Measurements from ENCODE around the gene MRPL39.

MRPL39 gene

DNA sequence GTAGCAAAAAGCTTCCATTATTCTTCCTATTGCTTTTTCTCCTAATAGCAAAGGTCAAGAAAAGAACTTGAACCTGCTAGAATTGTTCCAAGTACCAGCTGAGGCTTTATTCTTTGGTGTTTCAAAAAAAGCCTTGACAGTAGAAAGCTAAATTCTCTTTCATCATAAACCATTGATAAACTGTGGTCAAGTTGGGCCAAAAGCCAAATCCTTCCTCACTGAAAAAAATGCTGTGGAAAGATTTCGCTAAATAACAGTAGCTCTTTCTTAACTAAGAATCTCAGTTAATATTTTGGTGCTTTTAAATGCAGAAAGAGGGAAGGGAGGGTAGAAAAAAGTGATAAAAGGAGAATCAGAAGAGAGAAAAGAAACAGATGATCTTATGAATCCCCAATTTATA is 17.8 kb upstream of the MRPL39 start:
- Histone ChIP-seq H3K79me1 (ENCODE audit: low read length) (no peaks in the 10 kb centered on the region), H4K12ac (ENCODE audit: low read depth, low read length) (no peak overlapping the region), H3K9me3 (ENCODE audit: insufficient read depth, low read depth, low read length) (no peaks in the 10 kb centered on the region), H3K9ac (ENCODE audit: low read length) (no peak overlapping the region), H3K4me2 (ENCODE audit: low read length) (no peak overlapping the region), H3K27ac (ENCODE audit: low read depth, low read length) (no peak overlapping the region), H3K27me3 (ENCODE audit: insufficient read depth, low read length) (no peaks in the 10 kb centered on the region), H4K91ac (ENCODE audit: low read depth, low read length) (no peak overlapping the region), H2BK12ac (ENCODE audit: low read length) (no peak overlapping the region), H3K4ac (ENCODE audit: low read depth, low read length) (no peak overlapping the region), H3K23ac (ENCODE audit: low read length) (no peak overlapping the region), H3K4me1 (ENCODE audit: control insufficient read depth in 1 of 2, insufficient read depth in 2 of 2, low read length in 2 of 2) (no peaks in the 10 kb centered on the region), H3K36me3 (ENCODE audit: control insufficient read depth in 1 of 2, insufficient read depth in 2 of 2, low read length in 2 of 2) (no peaks in the 10 kb centered on the region), H3K79me2 (ENCODE audit: control insufficient read depth, insufficient read depth, low read length, poor library complexity) (no peaks in the 10 kb centered on the region), H2BK120ac (ENCODE audit: insufficient read depth, low read length, poor library complexity) (no peak overlapping the region), H4K8ac (ENCODE audit: low read depth, low read length) (no peak overlapping the region), H3K14ac (ENCODE audit: low read length) (no peak overlapping the region), H2BK5ac (ENCODE audit: low read depth, low read length, poor library complexity) (no peak overlapping the region), H2AFZ (ENCODE audit: insufficient read depth, low read length, poor library complexity) (no peak overlapping the region), H3K18ac (ENCODE audit: low read length) (no peak overlapping the region), H3K4me3 (ENCODE audit: low read depth, low read length) (no peak overlapping the region), H2AK5ac (ENCODE audit: low read length) (no peak overlapping the region)
- WGBS (ENCODE audit: extremely low coverage, insufficient coverage, insufficient read length), result no CpG with 5 or more reads among the region's 1 CpG
- DNase-seq, result no peak

DNA sequence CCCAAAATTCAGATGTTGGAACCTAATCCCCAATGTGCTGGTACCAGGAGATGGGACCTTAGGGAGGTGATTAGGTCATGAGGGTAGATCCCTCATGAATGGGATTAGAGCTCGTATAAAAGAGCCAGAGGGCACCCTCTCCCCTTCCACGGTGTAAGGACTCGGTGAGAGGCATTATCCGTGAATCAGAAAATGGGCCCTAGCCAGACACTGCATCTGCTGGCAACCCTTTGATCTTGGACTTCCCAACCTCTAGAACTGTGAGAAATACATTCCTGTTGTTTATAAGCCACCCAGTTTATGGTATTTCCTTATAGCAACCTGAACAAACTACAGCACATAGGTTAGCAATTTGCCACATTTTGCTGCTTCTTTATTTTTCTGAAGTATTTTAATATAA is 17.2 kb upstream of the MRPL39 start:
- Histone ChIP-seq H3K4me3 (ENCODE audit: low read depth, low read length) (no peak overlapping the region), H4K12ac (ENCODE audit: low read depth, low read length) (no peak overlapping the region), H4K91ac (ENCODE audit: low read depth, low read length) (no peak overlapping the region), H2AFZ (ENCODE audit: insufficient read depth, low read length, poor library complexity) (no peak overlapping the region), H2AK5ac (ENCODE audit: low read length) (no peak overlapping the region), H3K27me3 (ENCODE audit: insufficient read depth, low read length) (no peaks in the 10 kb centered on the region), H3K79me1 (ENCODE audit: low read length) (no peaks in the 10 kb centered on the region), H3K27ac (ENCODE audit: low read depth, low read length) (no peak overlapping the region), H3K36me3 (ENCODE audit: control insufficient read depth in 1 of 2, insufficient read depth in 2 of 2, low read length in 2 of 2) (no peaks in the 10 kb centered on the region), H3K4me1 (ENCODE audit: control insufficient read depth in 1 of 2, insufficient read depth in 2 of 2, low read length in 2 of 2) (no peaks in the 10 kb centered on the region), H3K79me2 (ENCODE audit: control insufficient read depth, insufficient read depth, low read length, poor library complexity) (no peaks in the 10 kb centered on the region), H3K9me3 (ENCODE audit: insufficient read depth, low read depth, low read length) (no peaks in the 10 kb centered on the region), H3K9ac (ENCODE audit: low read length) (no peak overlapping the region), H3K4me2 (ENCODE audit: low read length) (no peak overlapping the region), H2BK5ac (ENCODE audit: low read depth, low read length, poor library complexity) (no peak overlapping the region), H3K4ac (ENCODE audit: low read depth, low read length) (no peak overlapping the region), H3K18ac (ENCODE audit: low read length) (no peak overlapping the region), H3K23ac (ENCODE audit: low read length) (no peak overlapping the region), H4K8ac (ENCODE audit: low read depth, low read length) (no peak overlapping the region), H3K14ac (ENCODE audit: low read length) (no peak overlapping the region), H2BK120ac (ENCODE audit: insufficient read depth, low read length, poor library complexity) (no peak overlapping the region), H2BK12ac (ENCODE audit: low read length) (no peak overlapping the region)
- no CpG with 5 or more reads among the region's 4 CpGs for WGBS (ENCODE audit: extremely low coverage, insufficient coverage, insufficient read length)
- DNase-seq, result peak; percentile 67 to 68

DNA sequence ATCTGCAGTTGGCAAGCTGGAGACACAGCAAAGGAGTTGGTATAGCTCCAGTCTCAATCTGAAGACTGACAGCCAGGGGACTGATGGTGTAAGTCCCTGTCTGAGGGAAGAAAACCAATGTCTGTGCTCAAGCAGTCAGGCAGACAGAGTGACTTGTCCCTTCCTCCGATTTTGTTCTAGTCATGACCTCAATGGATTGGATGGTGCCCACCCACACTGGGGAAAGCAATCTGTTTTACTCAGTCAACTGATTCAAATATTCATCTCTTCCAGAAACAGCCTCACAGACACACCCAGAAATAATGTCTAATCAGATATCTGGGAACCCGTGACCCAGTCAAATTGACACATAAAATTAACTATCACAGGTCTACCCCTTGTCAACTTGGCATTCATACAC is 11.9 kb upstream of the MRPL39 start:
- no peak overlapping the region for H4K12ac ChIP-seq (ENCODE audit: low read depth, low read length)
- H3K79me2 ChIP-seq (ENCODE audit: control insufficient read depth, insufficient read depth, low read length, poor library complexity), result no peaks in the 10 kb centered on the region
- H3K4me1 ChIP-seq (ENCODE audit: control insufficient read depth in 1 of 2, insufficient read depth in 2 of 2, low read length in 2 of 2), result no peaks in the 10 kb centered on the region
- H3K4me2 ChIP-seq (ENCODE audit: low read length), result no peak overlapping the region
- no peak overlapping the region for H4K91ac ChIP-seq (ENCODE audit: low read depth, low read length)
- H3K4ac ChIP-seq (ENCODE audit: low read depth, low read length), result no peak overlapping the region
- H3K9me3 ChIP-seq (ENCODE audit: insufficient read depth, low read depth, low read length), result no peaks in the 10 kb centered on the region
- no peak overlapping the region for H2BK5ac ChIP-seq (ENCODE audit: low read depth, low read length, poor library complexity)
- H3K27me3 ChIP-seq (ENCODE audit: insufficient read depth, low read length), result no peaks in the 10 kb centered on the region
- H4K8ac ChIP-seq (ENCODE audit: low read depth, low read length), result no peak overlapping the region
- no peak overlapping the region for H3K14ac ChIP-seq (ENCODE audit: low read length)
- no peaks in the 10 kb centered on the region for H3K79me1 ChIP-seq (ENCODE audit: low read length)
- no peak overlapping the region for H2AK5ac ChIP-seq (ENCODE audit: low read length)
- DNase-seq, result no peak
- H3K36me3 ChIP-seq (ENCODE audit: control insufficient read depth in 1 of 2, insufficient read depth in 2 of 2, low read length in 2 of 2), result no peaks in the 10 kb centered on the region
- H3K23ac ChIP-seq (ENCODE audit: low read length), result no peak overlapping the region
- no peak overlapping the region for H3K4me3 ChIP-seq (ENCODE audit: low read depth, low read length)
- no peak overlapping the region for H3K27ac ChIP-seq (ENCODE audit: low read depth, low read length)
- H2AFZ ChIP-seq (ENCODE audit: insufficient read depth, low read length, poor library complexity), result no peak overlapping the region
- H3K9ac ChIP-seq (ENCODE audit: low read length), result no peak overlapping the region
- no peak overlapping the region for H2BK12ac ChIP-seq (ENCODE audit: low read length)
- WGBS (ENCODE audit: extremely low coverage, insufficient coverage, insufficient read length), result no CpG with 5 or more reads among the region's 2 CpGs
- no peak overlapping the region for H3K18ac ChIP-seq (ENCODE audit: low read length)
- H2BK120ac ChIP-seq (ENCODE audit: insufficient read depth, low read length, poor library complexity), result no peak overlapping the region

DNA sequence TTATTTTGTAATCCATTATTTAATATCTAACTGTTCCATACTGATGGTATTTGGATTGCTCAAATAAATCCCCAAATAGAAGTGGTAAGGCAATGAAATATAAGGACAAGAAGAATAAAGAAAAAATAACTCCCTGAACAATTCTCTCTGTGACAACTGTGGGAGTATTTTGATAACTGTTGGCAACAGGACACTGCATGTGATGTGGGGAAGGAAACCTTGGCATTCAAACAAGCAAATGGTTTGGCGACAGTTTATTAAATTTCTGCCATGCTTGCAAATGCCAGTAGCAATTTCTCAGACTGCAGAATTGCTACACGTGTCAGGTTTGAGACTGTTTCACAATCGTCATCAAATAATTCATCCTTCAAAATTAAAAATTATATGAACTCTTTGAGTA is 8.6 kb upstream of the MRPL39 start:
- Histone ChIP-seq H2BK12ac (ENCODE audit: low read length) (no peak overlapping the region), H3K9ac (ENCODE audit: low read length) (no peak overlapping the region), H3K79me1 (ENCODE audit: low read length) (no peaks in the 10 kb centered on the region), H3K36me3 (ENCODE audit: control insufficient read depth in 1 of 2, insufficient read depth in 2 of 2, low read length in 2 of 2) (no peaks in the 10 kb centered on the region), H3K79me2 (ENCODE audit: control insufficient read depth, insufficient read depth, low read length, poor library complexity) (no peaks in the 10 kb centered on the region), H3K4me1 (ENCODE audit: control insufficient read depth in 1 of 2, insufficient read depth in 2 of 2, low read length in 2 of 2) (peaks cover 0 to 2% of the 10 kb centered on the region in 2 experiments), H3K27ac (ENCODE audit: low read depth, low read length) (no peak overlapping the region), H3K14ac (ENCODE audit: low read length) (no peak overlapping the region), H3K18ac (ENCODE audit: low read length) (no peak overlapping the region), H3K27me3 (ENCODE audit: insufficient read depth, low read length) (no peaks in the 10 kb centered on the region), H4K8ac (ENCODE audit: low read depth, low read length) (no peak overlapping the region), H3K4ac (ENCODE audit: low read depth, low read length) (no peak overlapping the region), H2AK5ac (ENCODE audit: low read length) (no peak overlapping the region), H2BK5ac (ENCODE audit: low read depth, low read length, poor library complexity) (no peak overlapping the region), H3K4me2 (ENCODE audit: low read length) (no peak overlapping the region), H2BK120ac (ENCODE audit: insufficient read depth, low read length, poor library complexity) (no peak overlapping the region), H3K9me3 (ENCODE audit: insufficient read depth, low read depth, low read length) (no peaks in the 10 kb centered on the region), H3K23ac (ENCODE audit: low read length) (no peak overlapping the region), H4K91ac (ENCODE audit: low read depth, low read length) (no peak overlapping the region), H2AFZ (ENCODE audit: insufficient read depth, low read length, poor library complexity) (no peak overlapping the region), H4K12ac (ENCODE audit: low read depth, low read length) (no peak overlapping the region), H3K4me3 (ENCODE audit: low read depth, low read length) (no peak overlapping the region)
- DNase-seq, result no peak
- WGBS (ENCODE audit: extremely low coverage, insufficient coverage, insufficient read length), result no CpG with 5 or more reads among the region's 3 CpGs
